ENCODE data around the gene MEPCE. TPM values are rescaled to one million over a fixed set of nuclear protein-coding genes. Genes with fewer than 3 reads are reported as not detected.

Gene MEPCE, protein sequence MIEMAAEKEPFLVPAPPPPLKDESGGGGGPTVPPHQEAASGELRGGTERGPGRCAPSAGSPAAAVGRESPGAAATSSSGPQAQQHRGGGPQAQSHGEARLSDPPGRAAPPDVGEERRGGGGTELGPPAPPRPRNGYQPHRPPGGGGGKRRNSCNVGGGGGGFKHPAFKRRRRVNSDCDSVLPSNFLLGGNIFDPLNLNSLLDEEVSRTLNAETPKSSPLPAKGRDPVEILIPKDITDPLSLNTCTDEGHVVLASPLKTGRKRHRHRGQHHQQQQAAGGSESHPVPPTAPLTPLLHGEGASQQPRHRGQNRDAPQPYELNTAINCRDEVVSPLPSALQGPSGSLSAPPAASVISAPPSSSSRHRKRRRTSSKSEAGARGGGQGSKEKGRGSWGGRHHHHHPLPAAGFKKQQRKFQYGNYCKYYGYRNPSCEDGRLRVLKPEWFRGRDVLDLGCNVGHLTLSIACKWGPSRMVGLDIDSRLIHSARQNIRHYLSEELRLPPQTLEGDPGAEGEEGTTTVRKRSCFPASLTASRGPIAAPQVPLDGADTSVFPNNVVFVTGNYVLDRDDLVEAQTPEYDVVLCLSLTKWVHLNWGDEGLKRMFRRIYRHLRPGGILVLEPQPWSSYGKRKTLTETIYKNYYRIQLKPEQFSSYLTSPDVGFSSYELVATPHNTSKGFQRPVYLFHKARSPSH
- 18.1 and 22.9 TPM in 2 replicates for total RNA-seq (ENCODE audit: low replicate concordance)

DNA sequence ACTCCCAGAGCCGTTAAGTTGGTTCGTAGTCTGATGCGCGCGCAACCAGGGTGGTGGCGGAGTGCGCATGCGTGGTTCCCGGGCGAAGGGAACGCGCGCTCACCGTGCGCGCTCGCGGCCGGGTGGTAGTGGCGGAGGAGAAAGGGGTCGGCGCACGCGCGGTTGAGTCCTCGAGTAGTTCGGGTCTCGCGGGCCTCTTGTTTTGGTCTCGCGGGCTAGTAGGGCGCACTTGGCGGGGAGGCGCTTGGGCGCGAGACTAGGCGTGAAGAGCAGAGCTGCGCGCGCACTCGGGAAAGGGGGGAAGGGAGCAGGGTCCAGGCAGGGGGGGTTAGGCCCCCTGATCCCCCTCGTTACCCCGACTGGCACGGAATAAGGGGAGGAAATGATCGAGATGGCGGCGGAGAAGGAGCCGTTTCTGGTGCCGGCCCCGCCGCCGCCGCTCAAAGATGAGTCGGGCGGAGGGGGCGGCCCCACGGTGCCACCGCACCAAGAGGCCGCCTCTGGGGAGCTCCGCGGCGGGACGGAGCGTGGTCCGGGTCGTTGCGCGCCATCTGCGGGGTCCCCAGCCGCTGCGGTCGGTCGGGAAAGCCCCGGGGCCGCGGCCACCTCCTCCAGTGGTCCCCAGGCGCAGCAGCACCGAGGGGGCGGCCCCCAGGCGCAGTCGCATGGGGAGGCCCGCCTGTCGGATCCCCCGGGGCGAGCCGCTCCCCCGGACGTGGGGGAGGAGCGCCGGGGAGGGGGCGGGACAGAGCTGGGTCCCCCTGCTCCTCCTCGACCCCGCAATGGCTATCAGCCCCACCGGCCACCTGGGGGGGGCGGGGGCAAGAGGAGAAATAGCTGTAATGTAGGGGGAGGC is at the start of gene MEPCE:
Gene MEPCE (plus strand): TSS at position 195 of the 856 bp plus-strand sequence. CDS start 188 bp downstream, at position 383.

DNA sequence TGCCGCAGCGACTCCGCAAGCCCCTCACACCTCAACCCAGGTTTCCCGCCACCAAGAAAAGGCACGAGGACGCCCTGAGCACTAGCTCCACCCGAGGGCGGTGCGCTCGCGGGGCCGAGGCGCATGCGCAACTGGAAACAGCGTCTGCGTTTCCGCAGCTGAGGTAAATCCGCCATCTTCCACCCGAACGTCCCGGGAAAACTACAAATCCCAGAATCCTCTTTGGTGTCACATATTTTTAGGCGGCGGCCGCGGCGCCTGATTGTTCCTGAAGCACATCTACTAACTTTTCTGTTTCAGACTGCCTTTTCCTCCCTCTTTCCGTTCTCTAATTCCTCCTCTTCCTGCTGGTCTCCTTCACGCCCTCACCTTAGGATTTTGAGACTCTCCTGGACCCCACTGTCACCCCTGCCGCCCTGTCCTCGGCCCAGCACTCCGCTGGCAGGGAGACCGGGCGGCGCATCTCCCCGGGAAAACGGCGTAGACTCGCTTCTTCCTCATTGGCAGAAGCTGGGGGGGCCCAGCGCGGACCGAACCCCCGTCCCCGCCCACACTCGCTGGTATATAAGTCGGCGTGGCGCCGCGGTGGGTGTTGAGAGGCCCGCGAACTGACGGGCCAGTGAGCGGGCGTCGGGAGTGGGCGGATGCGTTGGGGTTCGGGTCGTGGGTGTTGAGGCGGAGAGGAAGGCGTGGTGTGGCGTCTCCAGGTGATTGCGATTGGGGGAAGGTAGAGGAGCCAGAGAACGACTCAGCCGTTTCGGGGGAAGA is 1.2 kb upstream of the MEPCE start, which contains the start of gene ZCWPW1:
Gene ZCWPW1 (minus strand): TSS at position 505 of the 768 bp plus-strand sequence. CDS start 8,054 bp downstream, outside the sequence.

DNA sequence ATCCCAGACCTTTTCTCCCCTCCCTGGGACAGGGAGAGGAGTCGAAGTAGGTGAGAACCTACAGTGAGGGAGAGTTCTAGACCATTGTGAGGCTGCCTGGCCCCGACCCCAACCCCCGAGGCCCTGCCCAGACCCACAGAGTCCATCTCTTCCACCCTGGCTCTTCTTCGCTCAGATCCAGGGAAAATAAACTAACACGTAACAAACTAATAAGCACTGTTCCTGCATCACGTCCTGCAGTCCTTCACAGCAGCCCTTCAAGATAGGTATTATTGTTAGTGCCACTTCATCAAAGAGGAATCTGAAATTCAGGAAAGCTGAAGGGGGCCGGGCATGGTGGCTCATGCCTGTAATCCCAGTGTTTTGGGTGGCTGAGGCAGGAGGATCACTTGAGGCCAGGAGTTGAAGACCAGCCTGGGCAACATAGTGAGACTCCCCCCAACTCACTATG is 34.6 kb downstream of the MEPCE start, which contains the start of gene SPACDR:
Gene SPACDR (minus strand): TSS at position 51 of the 451 bp plus-strand sequence. CDS start 235 bp downstream, outside the sequence.

DNA sequence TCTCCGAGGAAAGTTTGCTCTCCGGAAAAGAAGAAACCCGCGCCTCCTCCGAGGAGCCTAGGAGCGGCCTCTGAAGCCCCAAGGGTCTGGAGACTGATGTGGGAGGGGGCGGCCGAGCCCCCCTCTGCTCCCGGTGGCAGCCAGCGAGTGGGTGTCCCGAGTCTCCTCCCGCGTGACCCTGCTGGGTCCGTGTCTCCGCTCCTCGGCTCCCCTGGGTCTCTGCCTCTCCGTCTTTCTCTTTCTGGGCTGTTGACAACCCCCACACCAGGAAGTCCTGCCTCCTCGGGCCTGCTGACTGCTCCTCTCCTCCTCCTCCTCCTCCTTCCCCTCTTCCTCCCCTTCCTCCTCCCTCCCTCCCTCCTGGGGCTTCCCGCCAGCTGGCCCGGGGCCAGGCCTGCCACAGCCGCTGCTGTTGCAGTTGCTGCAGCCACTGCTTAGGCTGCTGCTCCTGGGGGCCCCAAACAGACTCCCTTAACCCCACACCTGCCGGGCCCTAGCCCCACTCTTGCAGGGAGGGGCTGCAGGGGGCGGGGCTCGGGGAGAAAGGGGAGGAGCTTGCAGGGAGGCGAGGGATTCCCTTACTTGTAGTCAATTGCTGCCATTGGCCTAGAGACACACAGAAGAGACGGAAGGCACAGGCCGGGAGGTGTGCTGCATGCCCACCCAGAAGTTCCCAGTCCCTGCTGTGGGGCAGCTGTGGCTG is 49.5 kb downstream of the MEPCE start, which contains the start of gene TSC22D4:
Gene TSC22D4 (minus strand): TSS at position 257 of the 703 bp plus-strand sequence. CDS start 1,176 bp downstream, outside the sequence.

Other genes with a start within 250 kb of the MEPCE start
- not detected in 2 replicates for gene PVRIG, start 209.9 kb upstream of the MEPCE start, total RNA-seq (ENCODE audit: low replicate concordance)
- gene SPDYE3, start 122.1 kb upstream of the MEPCE start, total RNA-seq (ENCODE audit: low replicate concordance) = not detected in 2 replicates
- 3.4 and 8.5 TPM in 2 replicates for gene PILRB, start 71.7 kb upstream of the MEPCE start, total RNA-seq (ENCODE audit: low replicate concordance)
- gene PILRA, start 56.3 kb upstream of the MEPCE start, total RNA-seq (ENCODE audit: low replicate concordance) = 0.82 TPM in 1 of 2 replicates, not detected in the other
- gene ZCWPW1, start 1.1 kb upstream of the MEPCE start, total RNA-seq (ENCODE audit: low replicate concordance) = 0.94 and 1.2 TPM in 2 replicates
- 4.1 and 21.9 TPM in 2 replicates for gene PPP1R35, start 6.7 kb downstream of the MEPCE start, total RNA-seq (ENCODE audit: low replicate concordance)
- 0.38 and 0.70 TPM in 2 replicates for gene SPACDR, start 34.4 kb downstream of the MEPCE start, total RNA-seq (ENCODE audit: low replicate concordance)
- gene TSC22D4, start 49.4 kb downstream of the MEPCE start, total RNA-seq (ENCODE audit: low replicate concordance) = 5.3 and 15.7 TPM in 2 replicates
- gene NYAP1, start 54.1 kb downstream of the MEPCE start, total RNA-seq (ENCODE audit: low replicate concordance) = 0.12 and 0.38 TPM in 2 replicates
- gene AGFG2, start 109.4 kb downstream of the MEPCE start, total RNA-seq (ENCODE audit: low replicate concordance) = 1.2 and 4.7 TPM in 2 replicates
- gene SAP25, start 144.1 kb downstream of the MEPCE start, total RNA-seq (ENCODE audit: low replicate concordance) = 0.08 TPM in 1 of 2 replicates, not detected in the other
- gene LRCH4, start 156.3 kb downstream of the MEPCE start, total RNA-seq (ENCODE audit: low replicate concordance) = 2.2 and 5.3 TPM in 2 replicates
- 0.30 TPM in 1 of 2 replicates, not detected in the other for gene FBXO24, start 156.5 kb downstream of the MEPCE start, total RNA-seq (ENCODE audit: low replicate concordance)
- 46.9 and 69.1 TPM in 2 replicates for gene PCOLCE, start 172.5 kb downstream of the MEPCE start, total RNA-seq (ENCODE audit: low replicate concordance)
- gene MOSPD3, start 182.7 kb downstream of the MEPCE start, total RNA-seq (ENCODE audit: low replicate concordance) = 1.1 and 4.4 TPM in 2 replicates
- gene TFR2, start 211.7 kb downstream of the MEPCE start, total RNA-seq (ENCODE audit: low replicate concordance) = under 0.01 and 0.08 TPM in 2 replicates
- not detected in 2 replicates for gene ACTL6B, start 226.6 kb downstream of the MEPCE start, total RNA-seq (ENCODE audit: low replicate concordance)
- 65.9 and 86.6 TPM in 2 replicates for gene GNB2, start 243.9 kb downstream of the MEPCE start, total RNA-seq (ENCODE audit: low replicate concordance)